Osteoblast (primary cell): Measurements from ENCODE around the gene KRT6B. TPM values are rescaled to one million over a fixed set of nuclear protein-coding genes. Genes with fewer than 3 reads are reported as not detected.

ENCODE experiments used
- DNase-seq: peaks from one replicate; pipeline ENCODE4 v3.0.0; 2011; ENCODE audit warnings: low spot score, mixed read lengths; ENCODE audit not compliant: insufficient read length; ENCODE audit errors: missing footprints
- H2AFZ ChIP-seq: 2 replicates; pipeline ENCODE4 v1.6.0; 2011; ENCODE audit warnings: mild to moderate bottlenecking, low read length
- H3K27ac ChIP-seq: 2 replicates; pipeline ENCODE4 v1.5.1; 2011; ENCODE audit warnings: mild to moderate bottlenecking, low read depth, low read length, moderate library complexity
- H3K27me3 ChIP-seq: 2 replicates; pipeline ENCODE4 v1.6.0; 2012; ENCODE audit warnings: mild to moderate bottlenecking, control low read depth, inconsistent platforms, low read length, moderate library complexity; ENCODE audit not compliant: insufficient read depth
- H3K36me3 ChIP-seq: 2 replicates; pipeline ENCODE4 v1.5.1; 2011; ENCODE audit warnings: mild to moderate bottlenecking, low read length, control low read depth, moderate library complexity; ENCODE audit not compliant: insufficient read depth
- H3K4me1 ChIP-seq: 2 replicates; pipeline ENCODE4 v1.5.1; 2011; ENCODE audit warnings: mild to moderate bottlenecking, low read length, control low read depth, moderate library complexity; ENCODE audit not compliant: insufficient read depth
- H3K4me2 ChIP-seq: 2 replicates; pipeline ENCODE4 v1.6.0; 2011; ENCODE audit warnings: mild to moderate bottlenecking, low read length; ENCODE audit not compliant: insufficient read depth
- H3K4me3 ChIP-seq: fragments of 200-600 bp; sonication (generic); 3 replicates; pipeline ENCODE4 v1.5.1; 2012; ENCODE audit warnings: mild to moderate bottlenecking, low read length, inconsistent platforms; ENCODE audit not compliant: insufficient read depth
- H3K79me2 ChIP-seq: 2 replicates; pipeline ENCODE4 v1.6.0; 2012; ENCODE audit warnings: mild to moderate bottlenecking, low read length, control low read depth, inconsistent platforms; ENCODE audit not compliant: insufficient read depth
- H3K9me3 ChIP-seq: 2 replicates; pipeline ENCODE4 v1.5.1; 2011; ENCODE audit warnings: low read depth, low read length, control low read depth
- H4K20me1 ChIP-seq: 2 replicates; pipeline ENCODE4 v1.6.0; 2012; ENCODE audit warnings: mild to moderate bottlenecking, low read length, control low read depth; ENCODE audit not compliant: insufficient read depth
- total RNA-seq: library from RNA; depleted of rRNA; stranded (reverse); fragments of >200 nt; gene quantifications from 2 replicates; pipeline ENCODE4 v1.2.3, GENCODE V29; 2012
- TF ChIP-seq, protein P1 (sequence below): IDR thresholded peaks from 2 replicates; pipeline ENCODE4 v1.5.1; 2011; ENCODE audit warnings: mild to moderate bottlenecking, low read depth, low read length, moderate library complexity; ENCODE audit errors: extremely low read depth

The KRT6B gene
- total RNA-seq, 1 donor = not detected

DNA sequence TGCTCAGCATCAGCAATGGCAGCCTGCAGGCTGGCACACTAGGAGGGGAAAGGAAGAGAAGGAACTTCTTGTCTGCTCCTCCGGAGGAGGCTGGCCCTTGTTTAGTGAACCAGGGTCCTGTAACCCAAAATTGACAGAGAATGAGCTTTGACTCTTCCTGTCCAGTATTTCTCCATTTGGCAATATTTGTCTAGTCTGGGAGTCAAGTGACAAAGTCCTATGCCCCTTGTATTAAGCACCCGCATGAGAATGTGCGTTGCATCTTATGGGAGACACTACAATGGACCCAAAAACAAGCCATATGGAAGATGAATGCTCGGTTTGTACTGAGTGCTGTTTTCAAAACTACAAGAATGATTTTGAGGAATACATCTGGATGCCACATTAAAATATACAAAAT, 17.9 kb upstream of the KRT6B start:
- Histone ChIP-seq H3K9me3 (no peaks in the 10 kb centered on the region), H3K4me1 (no peaks in the 10 kb centered on the region), H2AFZ (no peak overlapping the region), H3K79me2 (no peaks in the 10 kb centered on the region), H3K27ac (no peak overlapping the region), H3K27me3 (peaks cover 22% of the 10 kb centered on the region), H3K4me3 (no peak overlapping the region), H4K20me1 (no peaks in the 10 kb centered on the region), H3K36me3 (no peaks in the 10 kb centered on the region), H3K4me2 (no peak overlapping the region)
- DNase-seq = no peak
- TF ChIP-seq, protein P1, sequence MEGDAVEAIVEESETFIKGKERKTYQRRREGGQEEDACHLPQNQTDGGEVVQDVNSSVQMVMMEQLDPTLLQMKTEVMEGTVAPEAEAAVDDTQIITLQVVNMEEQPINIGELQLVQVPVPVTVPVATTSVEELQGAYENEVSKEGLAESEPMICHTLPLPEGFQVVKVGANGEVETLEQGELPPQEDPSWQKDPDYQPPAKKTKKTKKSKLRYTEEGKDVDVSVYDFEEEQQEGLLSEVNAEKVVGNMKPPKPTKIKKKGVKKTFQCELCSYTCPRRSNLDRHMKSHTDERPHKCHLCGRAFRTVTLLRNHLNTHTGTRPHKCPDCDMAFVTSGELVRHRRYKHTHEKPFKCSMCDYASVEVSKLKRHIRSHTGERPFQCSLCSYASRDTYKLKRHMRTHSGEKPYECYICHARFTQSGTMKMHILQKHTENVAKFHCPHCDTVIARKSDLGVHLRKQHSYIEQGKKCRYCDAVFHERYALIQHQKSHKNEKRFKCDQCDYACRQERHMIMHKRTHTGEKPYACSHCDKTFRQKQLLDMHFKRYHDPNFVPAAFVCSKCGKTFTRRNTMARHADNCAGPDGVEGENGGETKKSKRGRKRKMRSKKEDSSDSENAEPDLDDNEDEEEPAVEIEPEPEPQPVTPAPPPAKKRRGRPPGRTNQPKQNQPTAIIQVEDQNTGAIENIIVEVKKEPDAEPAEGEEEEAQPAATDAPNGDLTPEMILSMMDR = no peak

DNA sequence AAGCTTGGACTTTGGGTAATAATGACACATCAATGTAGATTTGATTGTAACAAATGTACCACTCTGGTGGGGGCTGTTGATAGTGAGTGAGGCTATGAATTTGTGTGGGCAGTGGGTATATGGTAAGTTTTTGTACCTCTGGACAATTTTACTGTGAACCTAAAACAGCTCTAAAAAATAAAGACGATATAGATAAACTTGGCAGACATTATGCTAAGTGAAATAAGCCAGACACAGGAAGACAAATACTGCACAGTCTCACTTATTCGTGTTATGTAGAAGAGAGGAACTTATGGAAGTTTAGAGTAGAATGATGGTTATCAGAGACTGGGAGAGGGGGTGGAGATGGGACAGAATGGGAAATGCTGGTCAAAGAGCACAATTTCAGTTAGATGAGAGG, 13.0 kb upstream of the KRT6B start:
- TF ChIP-seq, protein P1 = no peak
- Histone ChIP-seq H3K79me2 (no peaks in the 10 kb centered on the region), H3K36me3 (no peaks in the 10 kb centered on the region), H3K4me3 (no peak overlapping the region), H3K9me3 (no peaks in the 10 kb centered on the region), H3K4me1 (no peaks in the 10 kb centered on the region), H3K27me3 (peaks cover 65% of the 10 kb centered on the region), H3K4me2 (no peak overlapping the region), H3K27ac (no peak overlapping the region), H2AFZ (no peak overlapping the region), H4K20me1 (no peaks in the 10 kb centered on the region)
- no peak for DNase-seq

DNA sequence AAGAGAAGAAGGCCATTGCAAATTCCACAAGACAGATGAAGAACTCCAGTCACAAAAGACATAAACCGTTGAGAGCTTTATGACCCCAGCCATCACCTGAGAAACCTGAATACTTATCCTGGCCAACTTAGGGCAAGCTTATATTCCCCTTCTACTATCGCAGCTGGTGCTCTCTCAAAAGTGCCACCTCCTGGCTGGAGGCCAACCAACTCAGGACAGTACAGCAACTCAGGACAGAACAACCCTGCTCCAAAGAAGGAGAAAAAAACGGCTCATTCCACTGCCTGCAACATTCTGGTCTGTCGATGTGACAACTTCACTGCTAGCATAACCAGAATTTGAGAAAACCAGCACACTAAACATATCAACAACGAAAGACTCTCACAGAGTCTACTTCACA, 9.7 kb upstream of the KRT6B start:
- peaks cover 60% of the 10 kb centered on the region for H3K27me3 ChIP-seq
- no peak overlapping the region for H2AFZ ChIP-seq
- no peak overlapping the region for H3K27ac ChIP-seq
- no peaks in the 10 kb centered on the region for H4K20me1 ChIP-seq
- DNase-seq = no peak
- H3K36me3 ChIP-seq = no peaks in the 10 kb centered on the region
- no peaks in the 10 kb centered on the region for H3K4me1 ChIP-seq
- H3K4me2 ChIP-seq = no peak overlapping the region
- H3K4me3 ChIP-seq = no peak overlapping the region
- H3K79me2 ChIP-seq = no peaks in the 10 kb centered on the region
- TF ChIP-seq, protein P1 = no peak
- no peaks in the 10 kb centered on the region for H3K9me3 ChIP-seq

DNA sequence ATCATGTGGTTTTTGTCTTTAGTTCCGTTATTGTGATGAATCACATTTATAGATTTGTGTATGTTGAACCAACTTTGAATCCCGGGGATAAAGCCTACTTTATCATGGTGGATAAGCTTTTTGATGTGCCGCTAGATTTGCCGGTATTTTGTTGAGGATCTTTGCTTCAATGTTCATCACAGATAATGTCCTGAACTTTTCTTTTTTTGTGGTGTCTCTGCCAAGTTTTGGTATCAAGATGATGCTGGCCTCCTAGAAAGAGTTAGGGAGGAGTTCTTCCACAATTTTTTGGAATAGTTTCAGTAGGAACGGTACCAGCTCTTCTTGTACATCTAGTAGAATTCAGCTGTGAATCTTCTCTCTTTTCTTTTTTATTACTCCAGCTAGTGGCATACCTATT, 6.9 kb upstream of the KRT6B start:
- Histone ChIP-seq H4K20me1 (no peaks in the 10 kb centered on the region), H3K4me2 (no peak overlapping the region), H3K27me3 (peaks cover 53% of the 10 kb centered on the region), H3K9me3 (no peaks in the 10 kb centered on the region), H3K36me3 (no peaks in the 10 kb centered on the region), H3K4me1 (peaks cover 8% of the 10 kb centered on the region), H3K4me3 (no peak overlapping the region), H2AFZ (no peak overlapping the region), H3K27ac (no peak overlapping the region), H3K79me2 (no peaks in the 10 kb centered on the region)
- DNase-seq = no peak
- TF ChIP-seq, protein P1 = no peak
